ENCODE measurements around the gene CLIP2.

GRCh38 chr7:74412056-74412455 is 122.8 kb downstream of the CLIP2 start:
- TF ChIP-seq CTCF (conservative IDR thresholded peaks at IDR 0.05; ENCODE audit: low read depth, low read length) (no peak), EZH2 (IDR thresholded peaks at IDR 0.05; ENCODE audit: borderline replicate concordance, low read depth, low read length, poor library complexity, severe bottlenecking) (no peak)

Measured in A673 (cell line).